WTC11 (cell line): ENCODE data around the gene KPNA4. TPM values are rescaled to one million over a fixed set of nuclear protein-coding genes. Genes with fewer than 3 reads are reported as not detected.
A peak's percentile ranks its signal among the peaks of the same experiment; 100 is the strongest.

Experiments used
- ATAC-seq: fragments of 200-7000 bp; cut with Tn5 transposase; 2 replicates; pipeline ENCODE4 v1.10.0; 2021; ENCODE audit warnings: mild to moderate bottlenecking, moderate library complexity
- CTCF ChIA-PET: fragments of 300-600 bp; sonication (Branson Sonifier 250); formaldehyde crosslinking; loops from one replicate; lab custom pipeline; 2021; ENCODE audit warnings: antibody characterized with exemption; lab: Charles Lee
- POLR2A ChIA-PET: fragments of 350-600 bp; sonication (Branson Sonifier 250); formaldehyde crosslinking; loops from one replicate; lab custom pipeline; 2021; ENCODE audit warnings: antibody characterized with exemption; lab: Charles Lee
- DNase-seq: peaks from one replicate; pipeline ENCODE4 v3.0.0; 2021; ENCODE audit warnings: low spot score
- H3K27ac Mint-ChIP-seq: 2 replicates; pipeline ENCODE4 v1.8.0; 2021; ENCODE audit warnings: mixed read lengths
- H3K27me3 Mint-ChIP-seq: 2 replicates; pipeline ENCODE4 v1.8.0; 2021; ENCODE audit warnings: low read depth, mild to moderate bottlenecking, moderate library complexity, mixed read lengths
- H3K36me3 Mint-ChIP-seq: 2 replicates; pipeline ENCODE4 v1.8.0; 2021; ENCODE audit warnings: mixed read lengths
- H3K4me1 Mint-ChIP-seq: 2 replicates; pipeline ENCODE4 v1.8.0; 2022; ENCODE audit warnings: mixed read lengths
- H3K4me3 Mint-ChIP-seq: 2 replicates; pipeline ENCODE4 v1.8.0; 2021; ENCODE audit warnings: mild to moderate bottlenecking, moderate library complexity, mixed read lengths
- H3K9me3 Mint-ChIP-seq: 2 replicates; pipeline ENCODE4 v1.8.0; 2021; ENCODE audit warnings: mixed read lengths
- AFF4 ChIP-seq: sonication (generic); formaldehyde crosslinking; IDR thresholded peaks from 2 replicates; pipeline ENCODE4 v1.8.1; 2023; ENCODE audit warnings: mild to moderate bottlenecking, missing genetic modification reagents, borderline replicate concordance
- E2F4 ChIP-seq: sonication (generic); formaldehyde crosslinking; IDR thresholded peaks from 2 replicates; pipeline ENCODE4 v1.8.1; 2022; ENCODE audit warnings: low read depth, mild to moderate bottlenecking, moderate library complexity, missing genetic modification reagents, borderline replicate concordance
- ESRRA ChIP-seq: sonication (generic); formaldehyde crosslinking; IDR thresholded peaks from 2 replicates; pipeline ENCODE4 v1.8.1; 2022; ENCODE audit warnings: mild to moderate bottlenecking, missing genetic modification reagents, borderline replicate concordance
- FOXJ3 ChIP-seq: sonication (generic); formaldehyde crosslinking; IDR thresholded peaks from 2 replicates; pipeline ENCODE4 v1.9.0; 2021; ENCODE audit warnings: missing genetic modification reagents, mild to moderate bottlenecking, borderline replicate concordance
- FOXP4 ChIP-seq: sonication (generic); formaldehyde crosslinking; IDR thresholded peaks from 2 replicates; pipeline ENCODE4 v1.8.0; 2022; ENCODE audit warnings: mild to moderate bottlenecking, missing genetic modification reagents
- JAZF1 ChIP-seq: fragments of 250-450 bp; sonication (Bioruptor Pico); IDR thresholded peaks from 2 replicates; pipeline ENCODE4 v1.9.0; 2021; ENCODE audit warnings: moderate library complexity, mild to moderate bottlenecking, inconsistent platforms
- KAT7 ChIP-seq: sonication (generic); formaldehyde crosslinking; IDR thresholded peaks from 2 replicates; pipeline ENCODE4 v1.8.1; 2023; ENCODE audit warnings: missing genetic modification reagents, mild to moderate bottlenecking, borderline replicate concordance
- NFATC4 ChIP-seq: fragments of 250-450 bp; sonication (Bioruptor Pico); IDR thresholded peaks from 2 replicates; pipeline ENCODE4 v1.9.0; 2021; ENCODE audit warnings: mild to moderate bottlenecking
- NR1H2 ChIP-seq: sonication (generic); formaldehyde crosslinking; IDR thresholded peaks from 2 replicates; pipeline ENCODE4 v1.9.0; 2021; ENCODE audit warnings: mild to moderate bottlenecking, moderate library complexity, missing genetic modification reagents
- OVOL2 ChIP-seq: fragments of 250-450 bp; sonication (Bioruptor Pico); IDR thresholded peaks from 2 replicates; pipeline ENCODE4 v1.9.0; 2021; ENCODE audit warnings: mild to moderate bottlenecking, borderline replicate concordance
- RELA ChIP-seq: sonication (generic); formaldehyde crosslinking; IDR thresholded peaks from 2 replicates; pipeline ENCODE4 v1.8.1; 2022; ENCODE audit warnings: missing genetic modification reagents, mild to moderate bottlenecking, borderline replicate concordance
- TEAD1 ChIP-seq: sonication (generic); formaldehyde crosslinking; IDR thresholded peaks from 2 replicates; pipeline ENCODE4 v1.8.0; 2022; ENCODE audit warnings: mild to moderate bottlenecking, missing genetic modification reagents
- USF1 ChIP-seq: sonication (generic); formaldehyde crosslinking; IDR thresholded peaks from 2 replicates; pipeline ENCODE4 v1.8.0; 2022; ENCODE audit warnings: mild to moderate bottlenecking, missing genetic modification reagents
- ZBTB43 ChIP-seq: sonication (generic); formaldehyde crosslinking; IDR thresholded peaks from 2 replicates; pipeline ENCODE4 v1.8.1; 2023; ENCODE audit warnings: mild to moderate bottlenecking, missing genetic modification reagents
- ZNF121 ChIP-seq: sonication (generic); formaldehyde crosslinking; IDR thresholded peaks from 2 replicates; pipeline ENCODE4 v1.8.0; 2023; ENCODE audit warnings: missing genetic modification reagents
- ZNF138 ChIP-seq: sonication (generic); formaldehyde crosslinking; conservative IDR thresholded peaks from 2 replicates; pipeline ENCODE4 v1.8.1; 2022; ENCODE audit warnings: mild to moderate bottlenecking, moderate library complexity, missing genetic modification reagents
- ZNF232 ChIP-seq: sonication (generic); formaldehyde crosslinking; IDR thresholded peaks from 2 replicates; pipeline ENCODE4 v1.8.0; 2022; ENCODE audit warnings: mild to moderate bottlenecking, missing genetic modification reagents
- ZNF263 ChIP-seq: sonication (generic); formaldehyde crosslinking; IDR thresholded peaks from 2 replicates; pipeline ENCODE4 v1.8.1; 2022; ENCODE audit warnings: low read depth, mild to moderate bottlenecking, moderate library complexity, missing genetic modification reagents
- ZNF532 ChIP-seq: fragments of 250-450 bp; sonication (Bioruptor Pico); IDR thresholded peaks from 2 replicates; pipeline ENCODE4 v1.9.0; 2021; ENCODE audit warnings: mild to moderate bottlenecking, borderline replicate concordance
- total RNA-seq: library from RNA; stranded (reverse); gene quantifications from 3 replicates; pipeline ENCODE4 v1.2.3, GENCODE V29; 2021

The KPNA4 gene
- total RNA-seq, 1 experiment from 2014 or later: 52.2 TPM

GRCh38 chr3:160537729-160538128, 27.6 kb downstream of the KPNA4 start:
- TF ChIP-seq ESRRA (no peak), ZNF121 (CRISPR knock-in tag) (no peak), ZNF532 (no peak), KAT7 (CRISPR knock-in tag) (no peak), USF1 (CRISPR knock-in tag) (no peak), AFF4 (CRISPR knock-in tag) (no peak), OVOL2 (CRISPR knock-in tag) (no peak), E2F4 (CRISPR knock-in tag) (no peak), ZNF232 (CRISPR knock-in tag) (no peak), ZNF138 (CRISPR knock-in tag) (no peak)
- POLR2A ChIA-PET: no interaction called here
- H3K27ac Mint-ChIP-seq: peak overlapping the region; percentile 22; the same call in 1 of the 2 replicates
- peaks cover 25% of the 10 kb centered on the region for H3K4me1 Mint-ChIP-seq
- no peak for ATAC-seq
- CTCF ChIA-PET: no interaction called here
- no peak overlapping the region for H3K4me3 Mint-ChIP-seq
- no peaks in the 10 kb centered on the region for H3K9me3 Mint-ChIP-seq
- H3K36me3 Mint-ChIP-seq: 0 out of 2 replicates have a peak, but pooled peaks cover 12% of the 10 kb centered on the region
- no peak for DNase-seq
- no peaks in the 10 kb centered on the region for H3K27me3 Mint-ChIP-seq

GRCh38 chr3:160532371-160532770, 33.0 kb downstream of the KPNA4 start:
- ChIA-PET CTCF (interaction anchor here (0.6 kb wide), 1 partner anchor 25 kb away, joined by 3 read pairs; no protein-coding TSS in a partner anchor), POLR2A (no interaction called here)
- ATAC-seq (no peak), DNase-seq (no peak)
- Mint-ChIP-seq H3K27me3 (no peaks in the 10 kb centered on the region), H3K27ac (no peak overlapping the region), H3K36me3 (peaks cover 31% of the 10 kb centered on the region), H3K4me3 (no peak overlapping the region), H3K4me1 (no peaks in the 10 kb centered on the region), H3K9me3 (no peaks in the 10 kb centered on the region)
- TF ChIP-seq ZNF263 (CRISPR knock-in tag) (no peak), NFATC4 (CRISPR knock-in tag) (no peak), FOXJ3 (CRISPR knock-in tag) (no peak), JAZF1 (CRISPR knock-in tag) (no peak), ZBTB43 (no peak), RELA (CRISPR knock-in tag) (no peak), FOXP4 (CRISPR knock-in tag) (no peak), NR1H2 (CRISPR knock-in tag) (no peak), TEAD1 (CRISPR knock-in tag) (no peak)
